Measurements from ENCODE around the gene MAP1S.

MAP1S gene

GRCh38 chr19:17688853-17689595 lies 30.3 kb upstream of the MAP1S start:
- ATAC-seq: no peak

GRCh38 chr19:17692566-17692965 lies 26.7 kb upstream of the MAP1S start:
- no peak for ATAC-seq

- ATAC-seq: no peak
Observed at GRCh38 chr19:17695198-17695597, 24.1 kb upstream of the MAP1S start.

GRCh38 chr19:17703824-17704463 lies 15.3 kb upstream of the MAP1S start:
- ATAC-seq: peak; percentile 91 to 92

- no peak for ATAC-seq
Observed at GRCh38 chr19:17706750-17707181, 12.5 kb upstream of the MAP1S start.

GRCh38 chr19:17711851-17712250 lies 7.4 kb upstream of the MAP1S start:
- ATAC-seq: no peak

- ATAC-seq: no peak
Observed at GRCh38 chr19:17716309-17716929, 2.9 kb upstream of the MAP1S start.

GRCh38 chr19:17718550-17718946 lies 732 bp upstream of the MAP1S start:
- ATAC-seq: peak in 1 of 2 donors; percentile 17

- ATAC-seq: peak; percentile 30 to 49
Observed at GRCh38 chr19:17719730-17720400, 585 bp downstream of the MAP1S start.

- no peak for ATAC-seq
Observed at GRCh38 chr19:17720440-17720839, 1.2 kb downstream of the MAP1S start.

- ATAC-seq: no peak
Observed at GRCh38 chr19:17721111-17721628, 1.9 kb downstream of the MAP1S start.

- no peak for ATAC-seq
Observed at GRCh38 chr19:17721821-17722220, 2.5 kb downstream of the MAP1S start.

- ATAC-seq: no peak
Observed at GRCh38 chr19:17722655-17723240, 3.5 kb downstream of the MAP1S start.

- no peak for ATAC-seq
Observed at GRCh38 chr19:17724655-17725054, 5.4 kb downstream of the MAP1S start.

GRCh38 chr19:17725422-17726078 lies 6.3 kb downstream of the MAP1S start:
- ATAC-seq: no peak

GRCh38 chr19:17726136-17726741 lies 7.0 kb downstream of the MAP1S start:
- no peak for ATAC-seq

- ATAC-seq: no peak
Observed at GRCh38 chr19:17726964-17727773, 7.9 kb downstream of the MAP1S start.

GRCh38 chr19:17727843-17728242 lies 8.6 kb downstream of the MAP1S start:
- no peak for ATAC-seq

GRCh38 chr19:17733127-17733526 lies 13.8 kb downstream of the MAP1S start:
- ATAC-seq: no peak

GRCh38 chr19:17734146-17734545 lies 14.9 kb downstream of the MAP1S start:
- no peak for ATAC-seq

GRCh38 chr19:17735410-17735809 lies 16.1 kb downstream of the MAP1S start:
- ATAC-seq: no peak

Data from activated CD4-positive, CD25-positive, alpha-beta regulatory T cell treated with anti-CD3 and anti-CD28 coated beads, Interleukin-2, amount 50 U/mL, for 24 hours (primary cell).